Measurements from ENCODE around the gene DBF4.
A peak's percentile ranks its signal among the peaks of the same experiment; 100 is the strongest.

- TF ChIP-seq EZH2 (IDR thresholded peaks at IDR 0.05; ENCODE audit: low read length, missing control alignments) (peak; percentile 41), CTCF (conservative IDR thresholded peaks at IDR 0.05 in 1 of 2, IDR thresholded peaks at IDR 0.05 in 1 of 2; ENCODE audit: low read depth in 1 of 2, low read length in 2 of 2) (no peak)
Observed at GRCh38 chr7:87934699-87935383, 58.5 kb downstream of the DBF4 start.
